SH-SY5Y (cell line): ENCODE measurements around the gene FGF1.

ENCODE experiments used
- GATA2 ChIP-seq: IDR thresholded peaks from 2 replicates; pipeline ENCODE4 v1.6.1; 2011; ENCODE audit warnings: mild to moderate bottlenecking, low read depth, low read length
- GATA3 ChIP-seq: IDR thresholded peaks from 2 replicates; pipeline ENCODE4 v1.6.1; 2011; ENCODE audit warnings: low read depth, mild to moderate bottlenecking, low read length, moderate library complexity

DNA sequence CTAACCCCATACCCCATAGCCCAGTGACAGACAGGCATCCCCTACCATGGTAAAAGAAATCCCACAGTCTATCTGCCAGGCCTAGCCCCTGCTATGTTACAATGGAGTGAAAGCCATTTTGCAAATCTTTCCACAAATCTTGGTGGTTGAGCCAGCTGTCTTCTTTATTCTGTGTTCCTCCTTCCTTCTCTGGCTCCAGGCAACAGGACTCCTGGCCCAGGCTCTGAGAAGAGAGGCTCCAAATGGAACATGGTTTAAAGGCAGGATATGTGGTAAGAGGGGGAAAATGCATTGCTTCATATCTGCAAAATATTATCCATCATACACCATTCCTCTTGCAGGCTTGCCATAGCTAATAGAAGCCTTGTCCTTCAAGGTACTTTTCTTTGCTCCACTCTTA is 25.2 kb downstream of the FGF1 start:
- TF ChIP-seq GATA2, result no peak
- no peak for TF ChIP-seq GATA3
